ENCODE measurements around the gene CSNK1G2.

DNA sequence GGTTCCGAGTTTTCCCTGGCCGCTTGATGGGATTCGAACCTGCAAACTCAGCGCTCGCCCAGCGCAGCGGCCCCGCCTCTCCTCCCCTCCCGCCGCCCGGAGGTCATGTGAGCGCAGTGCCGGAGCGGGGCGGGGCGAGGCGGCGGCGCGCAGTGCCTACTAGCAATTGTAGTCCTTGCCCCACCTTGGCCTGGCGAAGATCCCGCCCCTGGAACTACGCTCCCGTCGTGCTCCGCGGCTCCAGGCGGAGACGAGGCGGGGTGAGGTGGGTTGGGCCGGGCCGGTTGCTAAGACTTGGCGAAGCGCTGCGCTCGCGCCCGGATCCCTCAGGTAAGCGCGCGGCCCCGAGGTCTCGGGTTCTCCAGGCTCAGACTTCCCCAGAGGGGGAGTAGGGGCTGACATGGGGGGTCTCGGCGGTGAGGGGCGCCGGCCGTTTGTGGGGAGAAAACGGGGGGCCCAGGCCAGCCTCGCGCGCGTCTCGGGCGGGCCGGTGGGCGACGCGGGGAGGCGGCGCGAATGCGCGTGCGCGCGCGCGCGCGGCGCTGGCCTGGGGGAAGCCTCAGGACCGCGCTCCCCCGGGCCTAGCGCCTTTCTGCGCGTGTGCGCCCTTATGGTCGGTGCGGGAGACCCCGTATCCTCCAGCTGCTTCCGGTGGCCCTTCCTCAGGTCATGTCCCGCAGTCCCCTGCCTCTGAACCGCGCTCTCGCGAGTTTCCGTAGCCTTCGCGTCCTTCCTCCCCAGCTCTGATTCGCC lies 35.7 kb upstream of the CSNK1G2 start, which contains the start of the genes ADAT3 and SCAMP4:
- TF ChIP-seq ZNF431 (CRISPR knock-in tag; IDR thresholded peaks at IDR 0.05; ENCODE audit: borderline replicate concordance, low read depth) = no peak
- TF ChIP-seq, protein P1, sequence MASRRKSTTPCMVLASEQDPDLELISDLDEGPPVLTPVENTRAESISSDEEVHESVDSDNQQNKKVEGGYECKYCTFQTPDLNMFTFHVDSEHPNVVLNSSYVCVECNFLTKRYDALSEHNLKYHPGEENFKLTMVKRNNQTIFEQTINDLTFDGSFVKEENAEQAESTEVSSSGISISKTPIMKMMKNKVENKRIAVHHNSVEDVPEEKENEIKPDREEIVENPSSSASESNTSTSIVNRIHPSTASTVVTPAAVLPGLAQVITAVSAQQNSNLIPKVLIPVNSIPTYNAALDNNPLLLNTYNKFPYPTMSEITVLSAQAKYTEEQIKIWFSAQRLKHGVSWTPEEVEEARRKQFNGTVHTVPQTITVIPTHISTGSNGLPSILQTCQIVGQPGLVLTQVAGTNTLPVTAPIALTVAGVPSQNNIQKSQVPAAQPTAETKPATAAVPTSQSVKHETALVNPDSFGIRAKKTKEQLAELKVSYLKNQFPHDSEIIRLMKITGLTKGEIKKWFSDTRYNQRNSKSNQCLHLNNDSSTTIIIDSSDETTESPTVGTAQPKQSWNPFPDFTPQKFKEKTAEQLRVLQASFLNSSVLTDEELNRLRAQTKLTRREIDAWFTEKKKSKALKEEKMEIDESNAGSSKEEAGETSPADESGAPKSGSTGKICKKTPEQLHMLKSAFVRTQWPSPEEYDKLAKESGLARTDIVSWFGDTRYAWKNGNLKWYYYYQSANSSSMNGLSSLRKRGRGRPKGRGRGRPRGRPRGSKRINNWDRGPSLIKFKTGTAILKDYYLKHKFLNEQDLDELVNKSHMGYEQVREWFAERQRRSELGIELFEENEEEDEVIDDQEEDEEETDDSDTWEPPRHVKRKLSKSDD (CRISPR knock-in tag; IDR thresholded peaks at IDR 0.05; ENCODE audit: low read depth) = no peak
- TF ChIP-seq, protein P2, sequence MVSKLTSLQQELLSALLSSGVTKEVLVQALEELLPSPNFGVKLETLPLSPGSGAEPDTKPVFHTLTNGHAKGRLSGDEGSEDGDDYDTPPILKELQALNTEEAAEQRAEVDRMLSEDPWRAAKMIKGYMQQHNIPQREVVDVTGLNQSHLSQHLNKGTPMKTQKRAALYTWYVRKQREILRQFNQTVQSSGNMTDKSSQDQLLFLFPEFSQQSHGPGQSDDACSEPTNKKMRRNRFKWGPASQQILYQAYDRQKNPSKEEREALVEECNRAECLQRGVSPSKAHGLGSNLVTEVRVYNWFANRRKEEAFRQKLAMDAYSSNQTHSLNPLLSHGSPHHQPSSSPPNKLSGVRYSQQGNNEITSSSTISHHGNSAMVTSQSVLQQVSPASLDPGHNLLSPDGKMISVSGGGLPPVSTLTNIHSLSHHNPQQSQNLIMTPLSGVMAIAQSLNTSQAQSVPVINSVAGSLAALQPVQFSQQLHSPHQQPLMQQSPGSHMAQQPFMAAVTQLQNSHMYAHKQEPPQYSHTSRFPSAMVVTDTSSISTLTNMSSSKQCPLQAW (CRISPR knock-in tag; IDR thresholded peaks at IDR 0.05) = peak; percentile 86; the same call in 1 of the 2 replicates
